Testis (tissue), 3 donors: ENCODE results near the gene R3HDM4. TPM values are rescaled to one million over a fixed set of nuclear protein-coding genes. Genes with fewer than 3 reads are reported as not detected.

ENCODE experiments used
- DNase-seq: peaks from one replicate; pipeline ENCODE4 v3.0.0-alpha.2; 2019
- H3K27ac ChIP-seq, 2 donors: fragments of 200-600 bp; sonication (generic); one replicate each; pipeline ENCODE4 v1.5.1; 2019
- H3K27me3 ChIP-seq: fragments of 200-600 bp; sonication (generic); one replicate; pipeline ENCODE4 v1.5.1; 2019
- H3K36me3 ChIP-seq: fragments of 200-600 bp; sonication (generic); one replicate; pipeline ENCODE4 v1.5.1; 2017; ENCODE audit warnings: low read depth; ENCODE audit errors: missing control alignments
- H3K4me1 ChIP-seq: fragments of 200-600 bp; sonication (generic); one replicate; pipeline ENCODE4 v1.5.1; 2019
- H3K4me3 ChIP-seq, 2 donors: fragments of 200-600 bp; sonication (generic); one replicate each; pipeline ENCODE4 v1.5.1; 2017 to 2019
- H3K9me3 ChIP-seq: fragments of 200-600 bp; sonication (generic); one replicate; pipeline ENCODE4 v1.5.1; 2017
- POLR2A ChIP-seq: fragments of 450-650 bp; IDR thresholded peaks from one replicate; pipeline ENCODE4 v1.6.1; 2017; ENCODE audit warnings: antibody characterized with exemption, mild to moderate bottlenecking, moderate library complexity
- WGBS, 2 donors: methylation state at CpG; one replicate each; pipeline ENCODE4 v1.1.5; 2018; 5-methylcytosine and 5-hydroxymethylcytosine counted together
- intact Hi-C: fragments of 100-400 bp; cut with DNase I; formaldehyde crosslinking; loops from one replicate; pipeline ENCODE4 v1.15.1; 2023; ENCODE audit warnings: low total_unique reads
- polyA plus RNA-seq: library from polyadenylated mRNA; stranded (reverse); fragments of 350-450 nt; fragmentation: Illumina TruSeq; extraction: RNeasy Lipid Tissue Mini Kit (QIAGEN cat#74804); gene quantifications from one replicate; pipeline ENCODE4 v1.2.3, GENCODE V29; 2014; ENCODE audit warnings: low read depth, low replicate concordance; ENCODE audit not compliant: insufficient read depth
- total RNA-seq, 2 donors: library from RNA; depleted of rRNA; stranded (reverse); fragments of >200 nt; gene quantifications; one replicate each; pipeline ENCODE4 v1.2.3, GENCODE V29; 2016
- TF ChIP-seq, protein P1 (sequence below), 3 experiments: fragments of 450-650 bp in 2 of 3; fragments of 200-600 bp in 1 of 3; sonication (generic) in 1 of 3; IDR thresholded peaks; one replicate each; pipeline ENCODE4 v1.5.1; 2016 to 2019; ENCODE audit warnings: antibody characterized with exemption in 3 of 3, mild to moderate bottlenecking in 2 of 3, moderate library complexity in 1 of 3

The R3HDM4 gene
- total and polyA plus RNA-seq, 3 donors from 2014 or later: 19.2 to 30.1 (median 24.6) TPM

DNA sequence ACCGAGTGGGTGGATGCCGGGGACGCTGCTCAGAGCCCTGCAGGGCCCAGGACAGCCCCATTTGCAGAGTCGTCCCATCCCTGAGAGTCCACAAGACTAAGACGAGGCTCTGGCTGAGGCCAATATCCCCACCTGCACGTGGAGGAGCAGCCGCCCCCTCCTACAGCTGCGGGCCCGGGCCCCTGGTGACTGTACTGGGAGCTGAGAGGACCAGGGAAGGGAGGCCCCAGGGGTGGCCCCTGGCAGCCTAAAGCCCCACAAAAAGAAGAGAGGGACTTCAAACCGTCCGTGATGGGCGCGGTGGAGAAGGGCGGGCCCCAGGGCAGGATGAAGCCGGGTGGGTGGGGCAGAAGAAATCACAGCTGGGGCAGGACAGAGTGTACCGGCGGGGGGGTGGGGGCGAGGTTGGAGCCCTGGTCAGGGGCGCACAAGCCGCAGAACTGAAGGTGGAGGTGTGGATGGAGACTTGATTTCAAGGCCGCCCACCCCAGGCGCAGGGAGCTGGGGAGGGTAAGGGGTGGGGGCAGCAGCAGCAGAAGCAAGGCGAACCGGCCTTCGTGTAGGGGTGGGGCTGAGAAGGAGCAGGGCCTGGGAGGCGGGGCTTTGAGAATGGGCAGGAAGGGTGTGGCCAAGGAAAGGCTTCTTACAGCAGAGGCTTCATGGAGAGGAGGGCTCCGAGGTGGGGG, 40.6 kb downstream of the R3HDM4 start:
- TF ChIP-seq POLR2A: no peak
- TF ChIP-seq, protein P1, sequence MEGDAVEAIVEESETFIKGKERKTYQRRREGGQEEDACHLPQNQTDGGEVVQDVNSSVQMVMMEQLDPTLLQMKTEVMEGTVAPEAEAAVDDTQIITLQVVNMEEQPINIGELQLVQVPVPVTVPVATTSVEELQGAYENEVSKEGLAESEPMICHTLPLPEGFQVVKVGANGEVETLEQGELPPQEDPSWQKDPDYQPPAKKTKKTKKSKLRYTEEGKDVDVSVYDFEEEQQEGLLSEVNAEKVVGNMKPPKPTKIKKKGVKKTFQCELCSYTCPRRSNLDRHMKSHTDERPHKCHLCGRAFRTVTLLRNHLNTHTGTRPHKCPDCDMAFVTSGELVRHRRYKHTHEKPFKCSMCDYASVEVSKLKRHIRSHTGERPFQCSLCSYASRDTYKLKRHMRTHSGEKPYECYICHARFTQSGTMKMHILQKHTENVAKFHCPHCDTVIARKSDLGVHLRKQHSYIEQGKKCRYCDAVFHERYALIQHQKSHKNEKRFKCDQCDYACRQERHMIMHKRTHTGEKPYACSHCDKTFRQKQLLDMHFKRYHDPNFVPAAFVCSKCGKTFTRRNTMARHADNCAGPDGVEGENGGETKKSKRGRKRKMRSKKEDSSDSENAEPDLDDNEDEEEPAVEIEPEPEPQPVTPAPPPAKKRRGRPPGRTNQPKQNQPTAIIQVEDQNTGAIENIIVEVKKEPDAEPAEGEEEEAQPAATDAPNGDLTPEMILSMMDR (IDR thresholded peaks at IDR 0.05): no peak
- Histone ChIP-seq H3K4me1 (peaks cover 17% of the 10 kb centered on the region), H3K4me3 (peak overlapping the region in 1 of 2 donors; percentile 13), H3K9me3 (no peaks in the 10 kb centered on the region), H3K27ac (peak overlapping the region in 1 of 2 donors; percentile 76), H3K36me3 (no peaks in the 10 kb centered on the region), H3K27me3 (no peaks in the 10 kb centered on the region)
- intact Hi-C loops: no loop called here
- peak; percentile 81 for DNase-seq
- WGBS, 2 donors: 45 to 55% methylated on average over 21 to 27 of the region's 27 CpGs

DNA sequence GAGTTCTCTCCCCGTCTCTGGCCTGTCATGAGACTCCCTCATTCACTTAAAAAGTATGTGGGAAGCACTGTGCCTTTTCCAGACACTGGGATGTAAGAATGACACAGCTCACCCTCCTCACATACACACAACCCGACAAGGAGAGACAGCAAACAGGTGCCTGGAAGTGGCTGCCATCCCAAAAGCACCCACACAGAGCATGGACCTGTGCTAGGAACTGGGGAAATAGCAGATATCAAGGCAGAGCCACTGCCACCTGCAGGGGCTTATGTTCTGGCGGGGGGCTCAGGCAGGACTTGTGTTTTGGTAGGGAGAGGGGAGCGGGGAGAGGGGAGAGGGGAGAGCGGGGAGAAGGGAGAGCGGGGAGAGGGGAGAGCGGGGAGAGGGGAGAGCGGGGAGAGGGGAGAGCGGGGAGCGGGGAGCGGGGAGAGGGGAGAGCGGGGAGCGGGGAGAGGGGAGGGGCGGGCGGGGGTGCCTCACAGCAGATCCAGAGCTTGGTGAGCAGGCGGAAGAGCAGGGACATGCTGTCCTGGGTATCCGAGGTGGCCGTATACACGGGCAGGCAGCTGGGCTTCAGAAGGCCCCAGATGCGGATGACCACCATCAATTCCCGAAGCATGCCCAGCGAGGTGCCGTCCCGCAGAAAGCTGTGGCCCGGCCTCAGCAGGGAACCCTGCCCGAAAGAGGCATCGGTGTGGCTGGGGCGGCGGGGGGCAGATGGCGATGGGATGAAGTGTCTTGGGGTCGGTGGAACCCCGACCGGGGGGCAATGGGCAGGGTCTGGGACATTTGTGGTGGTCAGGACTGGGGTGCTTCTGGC, 41.4 kb downstream of the R3HDM4 start:
- no peaks in the 10 kb centered on the region for H3K9me3 ChIP-seq
- TF ChIP-seq POLR2A: no peak
- TF ChIP-seq, protein P1 (IDR thresholded peaks at IDR 0.05): no peak
- H3K27me3 ChIP-seq: no peaks in the 10 kb centered on the region
- peaks cover 17% of the 10 kb centered on the region for H3K4me1 ChIP-seq
- peak overlapping the region in 1 of 2 donors; percentile 76 for H3K27ac ChIP-seq
- DNase-seq: no peak
- H3K36me3 ChIP-seq: no peaks in the 10 kb centered on the region
- 78 to 82% methylated on average over 14 to 23 of the region's 33 CpGs for WGBS, 2 donors
- intact Hi-C loops: no loop called here
- peak overlapping the region in 1 of 2 donors; percentile 13 for H3K4me3 ChIP-seq

DNA sequence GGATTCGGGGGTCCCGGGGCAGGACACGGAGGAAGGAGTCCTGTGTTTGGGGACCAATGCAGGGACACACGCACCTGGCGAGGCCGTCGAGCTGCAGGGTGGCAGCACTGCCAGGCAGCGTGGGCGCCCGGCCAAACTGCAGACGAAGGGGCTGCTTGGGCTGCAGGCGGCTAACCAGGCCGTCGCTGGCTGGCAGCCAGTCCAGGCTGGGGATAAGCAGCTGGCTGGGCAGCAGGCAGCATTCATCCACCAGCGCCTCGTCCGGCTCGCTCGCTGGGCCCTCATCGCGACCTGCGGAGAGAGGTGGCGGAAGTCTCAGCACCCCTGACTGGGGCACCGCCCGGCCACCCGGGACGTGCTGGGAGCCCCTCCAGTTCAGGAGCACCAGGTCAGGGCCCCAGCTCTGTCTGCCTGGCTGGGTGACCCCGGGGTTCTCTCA, 42.0 kb downstream of the R3HDM4 start:
- Histone ChIP-seq H3K36me3 (no peaks in the 10 kb centered on the region), H3K27me3 (no peaks in the 10 kb centered on the region), H3K27ac (peak overlapping the region in 1 of 2 donors; percentile 14), H3K4me1 (peaks cover 17% of the 10 kb centered on the region), H3K9me3 (no peaks in the 10 kb centered on the region), H3K4me3 (no peak overlapping the region)
- TF ChIP-seq POLR2A: no peak
- TF ChIP-seq, protein P1 (IDR thresholded peaks at IDR 0.05): no peak
- 67 to 72% methylated on average over 14 to 28 of the region's 28 CpGs for WGBS, 2 donors
- intact Hi-C loops: no loop called here
- no peak for DNase-seq

DNA sequence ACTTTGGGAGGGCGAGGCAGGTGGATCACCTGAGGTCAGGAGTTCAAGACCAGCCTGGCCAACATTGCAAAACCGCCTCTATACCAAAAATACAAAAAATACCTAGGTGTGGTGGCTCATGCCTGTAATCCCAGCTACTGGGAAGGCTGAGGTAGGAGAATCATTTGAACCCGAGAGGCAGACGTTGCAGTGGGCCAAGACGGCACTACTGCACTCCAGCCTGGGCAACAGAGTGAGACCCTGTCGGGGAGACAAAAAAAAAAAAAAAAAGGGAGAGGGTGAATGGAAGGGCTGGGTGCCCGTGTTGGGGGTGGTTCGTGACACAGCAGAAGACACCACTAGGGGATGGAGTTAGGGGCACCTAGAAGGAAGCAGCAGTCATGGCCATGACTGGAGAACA, 42.7 kb downstream of the R3HDM4 start:
- intact Hi-C loops: no loop called here
- 83 to 89% methylated on average over 7 to 8 of the region's 8 CpGs for WGBS, 2 donors
- Histone ChIP-seq H3K4me3 (no peak overlapping the region), H3K36me3 (no peaks in the 10 kb centered on the region), H3K4me1 (peaks cover 17% of the 10 kb centered on the region), H3K27ac (peak overlapping the region; percentile 68 to 86), H3K27me3 (no peaks in the 10 kb centered on the region), H3K9me3 (no peaks in the 10 kb centered on the region)
- TF ChIP-seq, protein P1 (IDR thresholded peaks at IDR 0.05): no peak
- no peak for TF ChIP-seq POLR2A
- no peak for DNase-seq
